ENCODE measurements around the gene SPC25.

- TF ChIP-seq CTCF (IDR thresholded peaks at IDR 0.05 in 2 of 3, conservative IDR thresholded peaks at IDR 0.05 in 1 of 3; ENCODE audit: borderline replicate concordance in 1 of 3, insufficient read depth in 1 of 3, low read depth in 2 of 3, low read length in 2 of 3) = no peak
- no peak for TF ChIP-seq EZH2 (IDR thresholded peaks at IDR 0.05)
- no peak for TF ChIP-seq ZBTB33 (IDR thresholded peaks at IDR 0.05; ENCODE audit: extremely low read depth, insufficient replicate concordance, low read length)
- TF ChIP-seq YY1 (IDR thresholded peaks at IDR 0.05; ENCODE audit: extremely low read depth, insufficient replicate concordance, low read depth, low read length) = no peak
- no peak for TF ChIP-seq EZH2phosphoT487 (IDR thresholded peaks at IDR 0.05; ENCODE audit: borderline replicate concordance)
- TF ChIP-seq CEBPB (IDR thresholded peaks at IDR 0.05; ENCODE audit: low read depth) = no peak
- TF ChIP-seq ZNF274 (IDR thresholded peaks at IDR 0.05; ENCODE audit: low read depth, low read length) = no peak
- no peak for TF ChIP-seq POLR2AphosphoS5 (IDR thresholded peaks at IDR 0.05; ENCODE audit: low read depth, low read length)
These were observed 14.1 kb upstream of the SPC25 start for GRCh38 chr2:168904358-168904757.

Measured in HCT116 (cell line).